K562 (cell line): ENCODE results near the gene ADPRHL1.

Experiments used
- HNRNPLL ChIP-seq: fragments of 200-400 bp; formaldehyde crosslinking; IDR thresholded peaks from 2 replicates; pipeline ENCODE4 v1.6.1; 2017; ENCODE audit warnings: low read length, low read depth, mild to moderate bottlenecking; ENCODE audit not compliant: poor library complexity, severe bottlenecking
- TBP ChIP-seq: optimal IDR thresholded peaks from 2 replicates; pipeline ENCODE3; 2011; ENCODE audit warnings: low read depth, low read length, improper control_type of control experiment
- TFAM ChIP-seq: fragments of 250-450 bp; sonication (Bioruptor Pico); conservative IDR thresholded peaks from 2 replicates; pipeline ENCODE4 v1.5.0; 2021; ENCODE audit warnings: mild to moderate bottlenecking, moderate library complexity
- ZBTB8A ChIP-seq: fragments of 450-650 bp; IDR thresholded peaks from 2 replicates; pipeline ENCODE4 v1.6.1; 2018; ENCODE audit warnings: mild to moderate bottlenecking, moderate library complexity; ENCODE audit not compliant: partially characterized antibody
- ZNF12 ChIP-seq: sonication (generic); formaldehyde crosslinking; IDR thresholded peaks from 2 replicates; pipeline ENCODE4 v1.4.0; 2020; ENCODE audit warnings: mild to moderate bottlenecking, missing genetic modification reagents
- ZNF785 ChIP-seq: fragments of 250-450 bp; sonication (Bioruptor Pico); IDR thresholded peaks from 2 replicates; pipeline ENCODE4 v1.4.0; 2020; ENCODE audit warnings: mild to moderate bottlenecking

DNA sequence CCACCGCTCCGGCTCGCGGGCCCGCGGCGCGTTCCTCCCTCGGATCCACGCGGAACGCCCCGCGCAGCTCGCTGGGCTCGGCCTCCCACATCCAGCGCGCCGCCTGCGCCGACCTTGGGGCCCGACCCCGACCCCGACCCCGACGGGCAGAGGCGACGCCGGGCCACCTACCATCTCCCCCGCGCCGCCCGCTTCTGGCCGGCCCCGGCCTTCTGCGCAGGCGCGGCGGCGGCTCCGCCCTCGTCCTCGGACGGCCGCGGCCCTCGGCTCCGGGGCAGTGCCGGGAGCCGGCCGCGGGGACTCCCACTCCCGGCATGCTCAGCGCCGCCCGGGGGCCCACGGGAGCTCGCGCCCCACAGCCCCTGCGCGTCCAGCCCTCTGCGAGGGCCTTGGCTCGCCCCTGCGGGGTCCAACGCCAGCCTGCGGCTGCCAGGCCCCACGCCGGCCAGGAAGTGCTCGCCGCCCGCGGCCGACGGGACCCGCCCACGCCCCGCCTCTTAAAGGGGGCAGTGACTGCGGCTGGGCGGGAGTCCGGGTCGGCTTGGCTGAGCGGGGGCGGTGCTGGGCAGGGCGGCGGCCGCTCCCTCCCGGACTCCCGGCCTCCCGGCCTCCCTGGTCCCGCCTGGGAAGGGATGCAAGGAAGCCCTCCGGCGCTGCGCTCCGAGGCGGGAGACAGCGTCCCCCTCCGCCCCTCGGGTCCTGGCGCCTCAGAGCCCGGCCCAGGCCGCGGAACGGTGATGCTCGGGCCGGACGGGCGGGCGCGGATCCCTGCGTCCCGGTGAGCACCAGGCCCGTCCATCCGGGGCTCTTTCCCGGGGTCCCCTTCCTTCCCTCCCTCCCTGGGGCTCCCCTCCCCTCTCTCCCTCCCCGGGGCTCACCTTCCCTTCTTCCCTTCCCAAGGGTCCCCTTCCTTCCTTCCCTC is 37.5 kb upstream of the ADPRHL1 start, which contains the start of gene DCUN1D2:
- TF ChIP-seq TFAM (no peak), HNRNPLL (no peak), ZNF785 (no peak), ZNF12 (no peak), ZBTB8A (no peak), TBP (no peak)
